B cell (primary cell): ENCODE results near the gene OSBPL1A. TPM values are rescaled to one million over a fixed set of nuclear protein-coding genes. Genes with fewer than 3 reads are reported as not detected.

Source experiments
- ATAC-seq: fragments of 200-7000 bp; cut with Tn5 transposase; one replicate; pipeline ENCODE4 v1.10.0; 2021; ENCODE audit warnings: low read depth, mild to moderate bottlenecking, moderate number of reproducible peaks, moderate library complexity
- CTCF ChIA-PET: fragments of 350-600 bp; sonication (Branson Sonifier 250); formaldehyde crosslinking; loops from one replicate; lab custom pipeline; 2021; ENCODE audit warnings: antibody characterized with exemption, inconsistent platforms; lab: Charles Lee
- POLR2A ChIA-PET: fragments of 350-600 bp; sonication (Branson Sonifier 250); formaldehyde crosslinking; loops from one replicate; lab custom pipeline; 2021; ENCODE audit warnings: antibody characterized with exemption; lab: Charles Lee
- DNase-seq: peaks from one replicate; pipeline ENCODE4 v3.0.0; 2013
- H2AFZ ChIP-seq: 2 replicates; pipeline ENCODE4 v1.6.1; 2012; ENCODE audit warnings: mild to moderate bottlenecking, low read depth, low read length; ENCODE audit not compliant: insufficient read depth, poor library complexity, severe bottlenecking
- H3K27ac ChIP-seq, 2 donors: 1 replicate in 1 of 2; 2 replicates in 1 of 2; pipeline ENCODE4 v1.5.1; 2012 to 2013; ENCODE audit warnings: low read length in 2 of 2, mild to moderate bottlenecking in 2 of 2, moderate library complexity in 1 of 2
- H3K27me3 ChIP-seq, 4 experiments: fragments of 200-600 bp in 1 of 4; sonication (generic) in 1 of 4; replicated peaks in 1 of 4; 1 replicate in 2 of 4; 2 replicates in 2 of 4; pipeline versions ENCODE4 v1.6.1 to v1.7.0; 2013 to 2016; ENCODE audit warnings: low read length in 3 of 4, mild to moderate bottlenecking in 2 of 4, mixed read lengths in 1 of 4, moderate library complexity in 1 of 4; ENCODE audit not compliant: insufficient read depth in 4 of 4, control insufficient read depth in 3 of 4; ENCODE audit errors: control extremely low read depth in 1 of 4
- H3K36me3 ChIP-seq, 2 experiments: replicated peaks in 1 of 2; 1 replicate in 1 of 2; 2 replicates in 1 of 2; pipeline versions ENCODE4 v1.6.1 to v1.7.1; 2013; ENCODE audit warnings: low read length in 1 of 2; ENCODE audit not compliant: insufficient read depth in 2 of 2, control insufficient read depth in 1 of 2; ENCODE audit errors: control extremely low read depth in 1 of 2, extremely low read depth in 1 of 2
- H3K4me1 ChIP-seq, 2 donors: fragments of 200-600 bp in 1 of 2; sonication (generic) in 1 of 2; 1 replicate in 1 of 2; 2 replicates in 1 of 2; pipeline versions ENCODE4 v1.5.1 to v1.6.1; 2013 to 2017; ENCODE audit warnings: low read length in 2 of 2; ENCODE audit not compliant: control insufficient read depth in 2 of 2, insufficient read depth in 2 of 2
- H3K4me2 ChIP-seq: replicated peaks from 2 replicates; pipeline ENCODE3; 2012; ENCODE audit warnings: mild to moderate bottlenecking, low read depth, low read length; ENCODE audit not compliant: poor library complexity, severe bottlenecking
- H3K4me3 ChIP-seq, 5 experiments: fragments of 200-600 bp in 1 of 5; sonication (generic) in 1 of 5; 1 replicate in 3 of 5; 2 replicates in 2 of 5; pipeline versions ENCODE4 v1.5.1 to v1.7.0; 2011 to 2016; ENCODE audit warnings: low read length in 4 of 5, mild to moderate bottlenecking in 4 of 5, low read depth in 2 of 5, control low read depth in 1 of 5, moderate library complexity in 1 of 5; ENCODE audit not compliant: insufficient read depth in 1 of 5; ENCODE audit errors: control extremely low read depth in 1 of 5, extremely low read depth in 1 of 5
- H3K79me2 ChIP-seq: fragments of 200-600 bp; sonication (generic); one replicate; pipeline ENCODE4 v1.6.0; 2016; ENCODE audit warnings: low read length; ENCODE audit not compliant: control insufficient read depth, insufficient read depth
- H3K9ac ChIP-seq: fragments of 200-600 bp; sonication (generic); 2 replicates; pipeline ENCODE4 v1.6.1; 2017; ENCODE audit warnings: mild to moderate bottlenecking, low read length, moderate library complexity
- H3K9me3 ChIP-seq, 3 donors: one replicate each; pipeline versions ENCODE4 v1.6.1 to v1.7.1; 2013; ENCODE audit warnings: low read length in 2 of 3; ENCODE audit not compliant: control insufficient read depth in 2 of 3, insufficient read depth in 1 of 3; ENCODE audit errors: control extremely low read depth in 1 of 3
- H4K20me1 ChIP-seq: 2 replicates; pipeline ENCODE4 v1.6.0; 2012; ENCODE audit warnings: mild to moderate bottlenecking, low read length; ENCODE audit not compliant: insufficient read depth, control insufficient read depth, poor library complexity, severe bottlenecking
- H3K27ac Mint-ChIP-seq: one replicate; pipeline ENCODE4 v1.8.0; 2021; ENCODE audit warnings: mixed read lengths
- H3K27me3 Mint-ChIP-seq: one replicate; pipeline ENCODE4 v1.8.0; 2021; ENCODE audit warnings: mixed read lengths
- H3K4me1 Mint-ChIP-seq: one replicate; pipeline ENCODE4 v1.8.0; 2021; ENCODE audit warnings: mixed read lengths
- H3K4me3 Mint-ChIP-seq: one replicate; pipeline ENCODE4 v1.8.0; 2021; ENCODE audit warnings: mixed read lengths
- H3K9me3 Mint-ChIP-seq: one replicate; pipeline ENCODE4 v1.8.0; 2022; ENCODE audit warnings: mixed read lengths; ENCODE audit not compliant: insufficient read depth
- CTCF ChIP-seq: fragments of 200-600 bp; IDR thresholded peaks from one replicate; pipeline ENCODE4 v1.8.0; 2022; ENCODE audit warnings: antibody characterized with exemption, mild to moderate bottlenecking
- EZH2 ChIP-seq: IDR thresholded peaks from 2 replicates; pipeline ENCODE4 v1.6.1; 2012; ENCODE audit warnings: borderline replicate concordance, low read depth, mild to moderate bottlenecking, moderate library complexity, low read length; ENCODE audit not compliant: insufficient read depth, poor library complexity, severe bottlenecking
- WGBS: methylation state at CpG from one replicate; pipeline ENCODE4 v1.1.5; 2013; ENCODE audit warnings: missing lambda C conversion rate; ENCODE audit not compliant: insufficient coverage; 5-methylcytosine and 5-hydroxymethylcytosine counted together
- intact Hi-C: fragments of 100-400 bp; cut with micrococcal nuclease; formaldehyde crosslinking; loops from one replicate; pipeline ENCODE4 v1.10.0; 2022
- polyA plus RNA-seq: library from polyadenylated mRNA; depleted of rRNA; stranded (reverse); fragments of >200 nt; gene quantifications from 2 replicates; pipeline ENCODE4 v1.2.3, GENCODE V29; 2012
- total RNA-seq, 2 donors: library from RNA; stranded (reverse); fragments of 120-200 nt in 1 of 2; gene quantifications; 1 replicate in 1 of 2; 2 replicates in 1 of 2; pipeline versions ENCODE4 v1.2.3 to v1.2.4, GENCODE V29; 2013 to 2022

OSBPL1A gene
- total and polyA plus RNA-seq, 2 donors (not counting 1 experiment from before 2014, with no cell fraction given) = 0.57 to 0.86 TPM

GRCh38 chr18:24277516-24278195 is 120.0 kb downstream of the OSBPL1A start:
- H3K9ac ChIP-seq = no peak overlapping the region
- Mint-ChIP-seq H3K4me3 (no peak overlapping the region), H3K27me3 (peaks cover 11% of the 10 kb centered on the region), H3K4me1 (no peaks in the 10 kb centered on the region), H3K27ac (no peak overlapping the region), H3K9me3 (no peaks in the 10 kb centered on the region)
- no peaks in the 10 kb centered on the region for H3K9me3 ChIP-seq
- H3K4me3 ChIP-seq = no peak overlapping the region
- intact Hi-C loops = no loop called here
- no peak overlapping the region for H3K27ac ChIP-seq
- no peak overlapping the region for H2AFZ ChIP-seq
- H3K27me3 ChIP-seq = peaks cover 0 to 12% (median 6%) of the 10 kb centered on the region in 4 experiments
- POLR2A ChIA-PET = no interaction called here
- no peak overlapping the region for H3K4me2 ChIP-seq
- H3K36me3 ChIP-seq = no peaks in the 10 kb centered on the region
- H3K4me1 ChIP-seq = no peaks in the 10 kb centered on the region
- no peaks in the 10 kb centered on the region for H4K20me1 ChIP-seq
- no peak for DNase-seq
- no CpG with 5 or more reads among the region's 4 CpGs for WGBS
- H3K79me2 ChIP-seq = no peaks in the 10 kb centered on the region
- TF ChIP-seq EZH2 (no peak), CTCF (no peak)
- CTCF ChIA-PET = no interaction called here
- ATAC-seq = no peak

DNA sequence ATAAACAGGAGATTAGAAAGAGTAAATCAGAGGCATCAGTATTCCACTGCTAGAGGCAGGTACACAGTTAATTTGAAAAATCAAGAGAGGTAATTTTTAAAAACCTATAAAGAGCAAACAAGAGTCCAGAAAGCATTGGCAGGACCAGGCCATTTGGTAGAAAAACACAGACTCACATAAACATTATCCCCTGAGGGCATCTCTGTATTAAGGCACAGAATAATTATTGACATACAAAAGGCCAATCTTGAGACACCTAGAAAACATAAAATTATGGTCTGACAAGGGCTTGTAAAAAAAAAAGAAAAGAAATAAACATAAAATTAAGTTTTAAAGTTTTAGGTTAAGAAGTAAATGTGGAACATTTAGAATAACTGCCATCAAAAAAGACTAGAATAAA is 120.6 kb downstream of the OSBPL1A start:
- no peak overlapping the region for H3K9ac ChIP-seq
- no peaks in the 10 kb centered on the region for H3K79me2 ChIP-seq
- TF ChIP-seq EZH2 = no peak
- TF ChIP-seq CTCF = no peak
- Mint-ChIP-seq H3K9me3 (no peaks in the 10 kb centered on the region), H3K27me3 (peaks cover 17% of the 10 kb centered on the region), H3K4me1 (peaks cover 3% of the 10 kb centered on the region), H3K4me3 (no peak overlapping the region), H3K27ac (no peak overlapping the region)
- ChIA-PET POLR2A (no interaction called here), CTCF (no interaction called here)
- no peak overlapping the region for H3K4me3 ChIP-seq
- ATAC-seq (no peak), DNase-seq (no peak)
- H2AFZ ChIP-seq = no peak overlapping the region
- H3K27me3 ChIP-seq = peaks cover 0 to 17% (median 8%) of the 10 kb centered on the region in 4 experiments
- no peak overlapping the region for H3K4me2 ChIP-seq
- H3K27ac ChIP-seq = no peak overlapping the region
- no peaks in the 10 kb centered on the region for H4K20me1 ChIP-seq
- H3K36me3 ChIP-seq = no peaks in the 10 kb centered on the region
- H3K9me3 ChIP-seq = no peaks in the 10 kb centered on the region
- intact Hi-C loops = no loop called here
- H3K4me1 ChIP-seq = peaks cover 4% of the 10 kb centered on the region in 2 donors
